IPS DF 19.7 (cell line): ENCODE data around the gene CPVL.

Experiments used
- DNase-seq: peaks from one replicate; pipeline ENCODE4 v3.0.0-alpha.2; 2013; ENCODE audit warnings: low read depth, low spot score

The CPVL gene

GRCh38 chr7:29146057-29146706 is at the start of gene CPVL:
CPVL (minus strand) TSS chr7:29146537; CDS start chr7:29121061, 25,476 bp downstream.
- peak; percentile 57 for DNase-seq

GRCh38 chr7:29194594-29195427 is 48.5 kb upstream of the CPVL start, which contains the start of gene CHN2:
CHN2 (plus strand) TSS chr7:29194775.
- DNase-seq, result no peak

GRCh38 chr7:29194206-29194593 is 47.9 kb upstream of the CPVL start:
- no peak for DNase-seq

GRCh38 chr7:29193316-29194205 is 47.2 kb upstream of the CPVL start:
- no peak for DNase-seq

- DNase-seq, result no peak
Measured at GRCh38 chr7:29192811-29193210, 46.5 kb upstream of the CPVL start.

GRCh38 chr7:29192323-29192722 is 46.0 kb upstream of the CPVL start:
- no peak for DNase-seq

- DNase-seq, result no peak
Measured at GRCh38 chr7:29190349-29191045, 44.2 kb upstream of the CPVL start.

- DNase-seq, result peak; percentile 91
Measured at GRCh38 chr7:29189743-29190201, 43.4 kb upstream of the CPVL start.

GRCh38 chr7:29185613-29186012 is 39.3 kb upstream of the CPVL start:
- DNase-seq, result no peak

GRCh38 chr7:29184599-29184998 is 38.3 kb upstream of the CPVL start:
- no peak for DNase-seq

- DNase-seq, result no peak
Measured at GRCh38 chr7:29179115-29179514, 32.8 kb upstream of the CPVL start.

- DNase-seq, result no peak
Measured at GRCh38 chr7:29177963-29178600, 31.7 kb upstream of the CPVL start.

- no peak for DNase-seq
Measured at GRCh38 chr7:29173458-29173857, 27.1 kb upstream of the CPVL start.

GRCh38 chr7:29170781-29171180 is 24.4 kb upstream of the CPVL start:
- DNase-seq, result no peak

GRCh38 chr7:29167721-29168120 is 21.4 kb upstream of the CPVL start:
- no peak for DNase-seq

GRCh38 chr7:29163854-29164253 is 17.5 kb upstream of the CPVL start:
- DNase-seq, result no peak

- no peak for DNase-seq
Measured at GRCh38 chr7:29162577-29162976, 16.2 kb upstream of the CPVL start.

GRCh38 chr7:29161231-29161630 is 14.9 kb upstream of the CPVL start:
- no peak for DNase-seq

GRCh38 chr7:29160080-29160479 is 13.7 kb upstream of the CPVL start:
- no peak for DNase-seq

- no peak for DNase-seq
Measured at GRCh38 chr7:29158795-29159423, 12.6 kb upstream of the CPVL start.
